Amniotic stem cell (primary cell): ENCODE data around the gene ITPKB.
"Not testable (repeated sequence)": the region's sequence is repeated elsewhere in the genome, so short reads cannot be mapped to it uniquely, and the experiment has no call there.

ENCODE experiments used
- DNase-seq: peaks from one replicate; lab custom pipeline; 2025; lab: John Stamatoyannopoulos, UW

The ITPKB gene

DNA sequence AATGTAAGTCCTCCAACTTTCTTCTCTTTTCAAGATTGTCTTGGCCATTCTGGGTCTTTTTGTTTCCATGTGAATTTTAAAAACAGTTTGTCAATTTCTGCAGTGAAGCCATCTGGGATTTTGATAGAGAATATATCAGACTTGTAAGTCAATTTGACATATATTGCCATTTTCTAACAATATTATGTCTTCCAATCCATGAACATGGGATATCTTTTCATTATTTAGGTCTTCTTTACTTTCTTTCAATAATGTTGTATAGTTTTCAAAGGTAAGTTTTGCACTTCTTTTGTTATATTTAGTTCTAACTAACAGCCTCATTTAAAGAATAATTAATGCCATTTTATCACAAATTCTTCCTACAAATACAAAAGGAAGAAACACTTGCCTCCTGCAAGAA is 117.1 kb downstream of the ITPKB start:
- no peak for DNase-seq

DNA sequence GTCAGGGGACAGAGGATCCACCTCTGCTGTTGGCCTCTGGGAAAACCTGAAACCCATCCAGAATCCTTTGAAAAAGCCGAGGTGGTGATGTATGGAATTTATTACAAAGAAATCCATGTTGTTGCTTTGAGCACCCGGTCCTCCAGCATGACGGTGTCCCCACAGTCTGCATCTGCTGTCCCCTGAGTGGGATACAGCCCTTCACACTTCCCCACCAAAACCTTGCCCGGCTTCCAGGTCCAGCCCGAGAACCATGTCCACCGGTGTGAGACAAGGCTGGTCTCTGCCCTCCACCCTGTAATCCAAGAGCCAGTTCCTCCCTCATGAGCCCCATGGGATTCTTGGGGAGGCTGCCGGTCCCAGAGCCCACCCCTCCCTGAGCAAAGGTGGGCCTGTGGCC is 120.1 kb downstream of the ITPKB start:
- no peak for DNase-seq

DNA sequence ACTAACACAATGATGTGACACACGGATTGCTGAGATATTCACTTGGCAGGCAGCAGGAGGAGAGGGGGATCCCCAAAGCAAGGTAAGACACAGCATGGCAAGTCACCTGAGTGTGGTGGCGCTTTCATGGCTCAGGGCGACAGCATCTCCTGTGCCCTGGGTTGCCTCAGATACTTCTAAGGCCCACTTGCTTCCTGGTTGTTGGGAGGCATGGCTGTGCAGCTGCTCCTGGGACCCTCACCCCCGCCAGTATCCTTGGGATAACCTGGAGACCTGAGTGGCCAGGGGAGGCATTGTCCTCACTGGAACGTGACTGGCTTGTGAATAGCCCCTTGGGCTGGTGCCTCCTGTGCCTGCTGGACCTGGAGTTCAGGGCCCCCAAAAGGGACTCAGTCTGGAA is 120.7 kb downstream of the ITPKB start:
- DNase-seq: no peak

DNA sequence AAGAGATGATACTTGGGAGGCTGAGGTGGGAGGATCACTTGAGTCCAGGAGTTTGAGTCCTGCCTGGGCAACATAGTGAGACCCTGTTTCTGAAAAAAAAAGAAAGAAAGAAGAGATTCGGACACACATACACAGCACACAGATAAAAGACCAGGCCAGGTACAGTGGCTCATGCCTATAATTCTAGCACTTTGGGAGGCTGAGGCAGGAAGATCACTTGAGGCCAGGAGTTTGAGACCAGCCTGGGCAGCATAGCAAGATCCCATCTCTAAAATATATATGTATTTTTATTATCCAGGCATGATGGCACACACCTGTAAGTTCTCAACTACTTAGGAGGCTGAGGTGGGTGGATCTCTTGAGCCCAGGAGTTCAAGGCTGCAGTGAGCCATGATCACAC is 121.4 kb downstream of the ITPKB start:
- DNase-seq: not testable (repeated sequence)

DNA sequence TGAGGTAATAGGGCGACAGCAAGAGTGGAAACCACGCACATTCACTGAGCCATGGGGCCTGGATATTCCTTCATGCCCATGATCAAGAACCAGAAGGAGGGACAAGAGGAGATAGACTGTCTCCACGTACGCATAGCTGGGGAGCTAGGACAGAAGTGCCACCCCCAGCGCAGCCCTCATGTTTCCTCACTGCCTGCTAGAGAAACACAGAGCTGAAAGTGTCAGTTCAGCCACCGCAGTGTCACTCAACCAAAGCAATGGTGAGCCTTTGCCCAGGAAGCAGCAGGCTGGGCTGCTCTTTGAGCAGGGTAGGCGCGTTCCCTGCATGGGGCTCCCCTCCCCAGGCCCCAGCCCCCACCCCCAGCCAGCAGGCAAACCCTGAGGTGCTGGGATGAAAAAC is 122.0 kb downstream of the ITPKB start:
- no peak for DNase-seq

DNA sequence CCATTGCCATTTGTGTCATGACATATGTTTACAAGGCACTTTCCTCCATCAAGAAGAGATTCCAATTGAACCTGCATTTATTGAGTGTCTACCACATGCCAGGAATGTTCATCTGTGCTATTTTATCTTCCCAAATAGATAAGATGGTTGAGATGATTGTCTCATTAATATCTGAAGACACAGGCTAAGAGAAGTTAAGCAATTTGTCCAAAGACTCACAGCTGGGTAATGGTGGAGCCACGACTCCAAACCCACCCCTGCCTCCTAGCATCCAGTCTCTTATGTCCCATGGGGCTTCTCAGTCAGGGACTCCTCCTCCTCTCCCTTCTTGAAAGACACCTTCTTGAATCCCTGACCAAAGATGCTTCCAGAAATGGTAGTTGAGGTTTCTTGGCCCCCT is 122.4 kb downstream of the ITPKB start:
- DNase-seq: no peak

DNA sequence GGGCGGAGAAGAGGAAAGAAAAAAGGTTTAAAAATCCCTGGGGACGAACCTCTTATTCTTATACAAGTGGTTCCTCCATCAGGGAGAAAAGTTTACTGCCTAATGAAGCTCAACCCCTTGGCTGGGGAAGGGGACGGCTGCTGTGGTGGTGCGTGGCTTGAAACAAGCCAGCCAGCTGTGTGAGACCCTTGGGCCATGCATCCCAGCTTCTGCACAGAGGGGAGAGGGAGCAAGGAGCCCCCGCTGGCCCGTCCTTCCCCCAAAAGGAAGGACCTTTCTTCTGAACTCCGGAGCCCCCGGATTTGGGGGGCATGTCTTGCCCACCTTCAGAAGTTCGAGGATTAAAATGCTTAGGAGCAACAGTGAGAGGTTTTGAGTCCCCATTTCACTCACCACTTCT is 123.2 kb downstream of the ITPKB start:
- no peak for DNase-seq

DNA sequence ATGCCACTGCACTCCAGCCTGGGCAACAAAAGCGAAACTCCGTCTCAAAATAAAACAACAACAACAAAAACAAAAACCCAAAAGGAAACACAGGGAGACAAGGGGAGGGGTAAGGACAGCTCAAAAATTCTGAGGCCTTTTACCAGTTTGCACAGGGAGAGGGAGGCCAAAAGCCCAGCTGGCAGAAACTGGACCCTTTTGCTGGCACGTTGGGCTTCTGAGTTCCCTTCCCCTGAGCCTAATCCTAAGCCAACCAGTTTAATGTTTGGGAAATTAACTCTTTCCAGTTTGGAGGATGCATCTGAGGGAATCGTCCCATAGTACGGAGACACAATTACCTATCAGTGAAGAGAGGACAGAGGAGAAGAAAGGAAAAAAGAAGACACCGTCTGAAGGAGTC is 127.1 kb downstream of the ITPKB start:
- not testable (repeated sequence) for DNase-seq

DNA sequence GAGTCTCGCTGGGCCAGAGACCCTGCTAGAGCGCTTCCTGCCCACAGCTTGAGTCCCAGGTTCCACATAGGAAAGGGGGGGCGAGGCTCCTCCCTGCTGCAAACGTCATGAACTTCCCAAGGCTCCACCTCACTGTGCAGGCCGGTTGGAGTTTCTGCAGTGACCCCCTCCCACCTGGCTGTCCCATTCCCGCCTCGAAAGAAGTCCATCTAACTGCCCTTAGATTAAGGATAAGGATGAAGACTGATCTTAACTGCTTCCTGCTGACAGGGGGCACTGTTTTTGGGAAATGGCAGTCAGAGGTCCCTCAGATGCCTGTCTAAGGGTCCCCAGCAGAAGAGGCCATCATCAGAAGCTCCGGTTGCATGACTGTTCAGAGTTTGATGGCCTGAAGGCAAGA is 127.8 kb downstream of the ITPKB start:
- no peak for DNase-seq

DNA sequence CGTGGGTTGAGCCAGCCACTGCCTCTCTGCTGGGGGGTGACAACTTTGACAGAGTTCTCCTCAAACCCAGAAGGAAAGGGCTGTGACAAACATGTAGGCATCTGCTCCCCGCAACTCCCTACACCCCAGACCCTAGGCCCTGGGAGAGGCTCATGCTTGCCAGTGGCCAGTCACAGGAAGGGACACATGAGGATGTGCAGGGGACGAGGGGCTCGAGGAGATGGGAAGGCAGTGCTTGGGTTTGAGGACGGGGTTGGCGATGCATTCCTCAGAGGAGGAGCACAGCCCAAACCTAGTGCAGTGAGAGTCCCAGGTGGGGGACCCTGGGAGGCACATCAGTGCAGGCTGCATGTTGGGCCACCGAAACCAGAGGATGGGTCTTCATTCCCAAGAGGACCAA is 128.4 kb downstream of the ITPKB start:
- DNase-seq: no peak

DNA sequence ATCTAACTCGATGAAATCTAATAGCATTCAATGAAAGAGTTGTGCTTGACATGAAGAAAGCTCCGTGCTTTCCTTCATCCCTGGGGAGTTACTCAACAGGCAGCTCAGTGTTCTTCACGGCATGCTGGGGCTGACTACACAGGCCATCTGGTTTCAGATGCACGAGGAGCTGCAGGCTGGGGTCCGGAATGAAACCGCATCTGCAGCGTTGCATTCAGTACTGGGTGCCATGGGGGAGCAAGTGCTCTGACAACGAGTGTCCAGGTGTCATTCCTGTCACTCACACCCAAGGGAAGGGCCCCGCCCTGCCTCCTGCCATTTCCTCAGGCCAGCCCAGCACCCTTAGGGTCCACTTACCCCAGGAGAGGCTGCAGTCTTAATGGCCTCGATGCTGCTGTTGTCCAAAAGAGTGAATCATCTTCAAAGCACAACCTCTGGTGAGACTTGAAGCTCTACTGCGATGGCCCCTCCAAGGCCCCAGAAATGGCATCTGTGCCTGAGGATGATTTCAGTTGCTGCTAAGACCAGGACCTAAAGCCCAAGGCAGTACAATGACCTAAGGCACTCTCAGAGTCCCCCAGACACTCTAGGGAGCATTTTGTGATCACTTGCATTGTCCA is 129.1 kb downstream of the ITPKB start:
- no peak for DNase-seq

DNA sequence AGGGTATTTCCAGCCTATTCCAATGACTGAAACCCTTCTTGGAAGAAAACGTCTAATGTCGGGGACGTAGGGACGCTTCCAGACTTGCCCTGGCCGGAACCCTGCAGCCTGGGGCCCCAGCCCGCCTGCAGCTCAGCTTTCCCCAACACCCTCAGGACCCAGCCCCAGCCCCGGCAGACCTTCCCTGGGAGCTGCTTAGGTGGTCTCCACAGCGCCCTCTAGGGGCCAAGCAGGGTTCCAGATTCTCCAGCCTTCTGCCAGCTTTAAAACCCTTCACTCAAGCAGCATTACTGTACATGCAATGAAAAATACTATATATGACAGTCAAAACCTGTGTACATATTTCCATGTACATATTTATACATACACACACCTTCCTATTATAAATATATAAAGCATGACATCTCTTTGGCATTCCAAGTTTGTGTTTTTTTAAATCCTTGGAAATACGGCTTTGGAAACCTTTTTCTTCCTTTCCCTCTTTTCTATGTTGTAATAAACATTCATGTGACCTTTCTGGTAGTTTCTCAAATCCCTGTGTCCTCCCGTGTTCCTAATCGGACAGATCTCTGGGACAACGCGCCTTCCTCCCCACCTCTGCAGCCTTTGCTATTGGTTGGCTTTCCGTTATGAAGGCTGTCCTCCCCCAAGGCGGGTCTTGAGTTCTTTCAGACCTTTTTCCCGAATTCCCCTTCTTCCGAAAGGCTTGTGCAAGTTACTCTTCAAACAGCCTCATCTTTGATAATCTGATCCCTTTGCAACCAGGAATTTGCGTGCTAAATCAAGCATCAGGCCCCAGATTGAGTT is 130.2 kb downstream of the ITPKB start:
- DNase-seq: no peak

DNA sequence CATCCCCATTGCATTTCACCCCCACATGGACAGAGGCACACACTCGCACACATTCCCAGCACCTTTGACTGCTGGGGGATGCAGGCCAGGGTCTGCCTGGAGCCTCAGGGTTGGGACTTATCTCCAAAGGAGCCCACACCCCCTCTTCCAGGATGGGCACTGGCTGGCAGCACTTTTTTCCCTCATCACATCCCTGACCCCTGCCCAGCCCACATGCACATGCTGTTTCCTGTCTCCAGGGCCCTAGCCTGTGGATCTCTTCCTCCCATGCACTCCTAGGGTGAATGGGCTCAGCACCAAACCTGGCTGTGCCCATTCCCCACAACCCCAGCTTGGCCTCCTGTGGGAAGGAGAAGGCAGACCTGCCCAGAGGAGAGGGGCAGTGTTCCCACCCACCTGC is 131.3 kb downstream of the ITPKB start:
- no peak for DNase-seq

DNA sequence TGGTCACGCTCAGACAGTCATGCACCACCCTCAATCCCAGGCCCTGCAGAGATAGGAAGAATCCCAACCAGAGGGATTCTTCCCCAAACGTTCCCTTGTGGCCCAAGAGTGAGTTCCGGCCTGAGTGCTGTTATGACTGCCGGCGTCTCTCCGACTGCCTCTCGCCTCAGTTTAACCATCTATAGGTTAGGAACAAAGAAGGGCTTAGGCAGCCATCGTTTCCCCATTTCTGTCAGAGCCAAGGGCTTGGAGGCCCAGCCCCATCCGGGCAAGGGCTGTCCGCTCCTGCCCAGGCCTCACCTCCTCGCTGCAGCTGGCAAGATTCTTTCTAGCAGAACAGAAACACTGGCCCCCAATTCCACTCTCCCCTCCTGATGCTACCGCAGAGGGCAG is 131.8 kb downstream of the ITPKB start:
- no peak for DNase-seq

DNA sequence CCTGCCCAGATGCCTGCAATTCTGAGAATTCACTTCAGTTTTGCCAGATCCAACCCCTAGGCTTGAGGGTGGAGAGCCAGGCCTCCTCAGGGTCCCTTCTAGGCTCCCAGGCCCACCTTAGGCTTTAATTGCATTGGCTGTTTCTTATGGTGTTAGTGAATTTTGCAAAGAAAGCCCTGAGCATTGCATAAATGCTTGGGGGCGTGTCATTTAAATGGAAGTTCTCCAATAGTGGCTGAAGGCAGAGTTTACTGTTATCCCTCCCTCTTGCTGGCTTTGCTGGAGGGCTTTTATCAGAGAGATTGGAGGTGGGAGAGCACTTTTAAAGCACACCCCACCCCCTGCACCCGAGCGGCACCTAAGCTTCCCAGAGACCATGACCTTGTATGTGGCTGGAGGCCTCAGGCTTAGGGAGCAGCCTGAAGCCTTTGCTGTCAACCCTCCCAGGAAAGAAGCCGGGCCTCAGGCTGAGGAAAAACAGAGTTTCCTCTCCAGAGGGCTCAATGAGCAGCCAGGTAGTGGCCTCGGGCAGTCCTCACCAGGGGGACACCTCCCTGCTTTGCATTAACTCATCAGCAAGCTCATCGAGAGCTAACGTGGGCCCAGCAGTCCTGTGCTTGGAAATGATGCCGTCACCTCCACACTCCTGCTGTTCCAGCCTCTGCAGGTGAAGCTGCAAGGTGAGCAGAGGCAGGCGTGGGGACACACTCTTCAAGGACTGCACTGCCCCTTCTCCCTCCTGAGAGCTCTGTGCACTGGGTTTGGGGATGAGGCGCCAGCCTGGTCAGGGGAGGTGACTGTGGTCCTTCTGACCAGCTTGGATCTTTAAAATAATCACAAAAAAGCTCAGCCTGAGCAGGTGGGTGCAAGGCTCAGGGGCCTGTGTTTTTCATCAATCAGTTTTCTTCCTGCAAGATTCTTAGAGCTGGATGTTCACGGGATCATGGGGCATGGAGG is 132.5 kb downstream of the ITPKB start:
- DNase-seq: no peak

DNA sequence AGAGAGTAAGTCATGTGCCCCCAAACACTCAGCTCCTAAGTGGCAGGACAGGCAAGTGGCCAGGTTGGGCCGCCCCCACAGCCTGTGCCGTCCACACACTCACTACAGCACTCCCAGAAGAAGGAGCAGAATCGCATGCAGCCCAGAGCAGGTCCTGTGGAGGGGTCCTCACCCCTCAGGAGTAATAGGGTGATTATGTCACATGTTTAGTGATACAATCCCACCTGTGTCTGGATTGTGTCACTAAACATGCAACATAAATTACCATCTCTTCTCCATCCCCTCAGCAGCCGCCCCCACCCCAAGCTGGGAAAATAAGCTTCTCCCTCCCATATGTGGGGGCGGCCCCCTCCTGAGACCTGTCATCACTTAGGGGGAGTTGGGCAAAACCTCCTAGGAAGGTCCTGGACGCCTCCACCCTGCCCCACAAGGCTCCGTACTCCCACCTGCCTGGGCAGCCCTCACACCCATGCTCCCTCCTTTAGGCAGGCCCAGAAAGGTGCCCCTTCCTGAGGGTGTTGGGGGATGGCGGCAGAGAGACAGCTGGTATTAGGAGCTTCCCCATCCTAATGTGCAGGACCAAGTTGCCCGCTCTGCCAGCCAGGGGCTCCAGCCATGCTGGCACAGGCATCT is 133.6 kb downstream of the ITPKB start:
- DNase-seq: no peak

DNA sequence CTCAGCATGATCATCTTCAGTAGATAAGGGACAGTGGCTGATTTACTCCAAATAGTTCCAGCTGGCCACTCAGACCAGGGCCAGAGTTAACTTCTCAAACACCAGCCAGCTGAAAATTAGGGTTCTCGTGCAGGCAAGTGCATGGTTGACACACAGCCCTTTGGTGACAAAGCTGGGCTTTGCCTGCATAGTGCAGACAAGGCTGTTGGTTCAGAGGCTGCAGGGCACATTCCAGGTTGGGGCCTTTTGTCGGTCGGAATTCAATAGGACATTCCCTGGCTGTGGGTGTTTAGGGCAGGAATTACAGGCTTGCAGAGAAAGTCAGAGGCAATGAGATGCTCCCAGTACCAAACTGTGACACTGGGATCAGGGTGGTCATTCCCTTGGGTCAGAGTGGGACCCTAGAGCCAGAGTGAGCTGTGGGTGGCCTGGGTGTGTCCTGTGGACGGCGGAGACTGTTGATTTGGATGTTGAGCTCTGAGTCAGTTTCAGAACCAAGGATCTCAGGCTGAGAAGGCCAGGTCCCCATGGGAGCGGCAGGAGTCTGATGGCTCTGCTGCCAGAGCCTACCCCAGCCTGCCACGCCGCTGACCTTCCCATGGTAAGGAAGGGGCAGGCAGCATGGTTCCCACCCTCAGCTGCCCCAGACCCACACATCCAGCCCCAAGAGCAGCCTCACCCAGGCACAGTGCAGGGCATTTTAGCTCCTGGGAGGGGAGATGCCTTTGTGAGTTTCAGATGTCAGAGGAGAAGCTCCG is 134.3 kb downstream of the ITPKB start:
- DNase-seq: no peak

DNA sequence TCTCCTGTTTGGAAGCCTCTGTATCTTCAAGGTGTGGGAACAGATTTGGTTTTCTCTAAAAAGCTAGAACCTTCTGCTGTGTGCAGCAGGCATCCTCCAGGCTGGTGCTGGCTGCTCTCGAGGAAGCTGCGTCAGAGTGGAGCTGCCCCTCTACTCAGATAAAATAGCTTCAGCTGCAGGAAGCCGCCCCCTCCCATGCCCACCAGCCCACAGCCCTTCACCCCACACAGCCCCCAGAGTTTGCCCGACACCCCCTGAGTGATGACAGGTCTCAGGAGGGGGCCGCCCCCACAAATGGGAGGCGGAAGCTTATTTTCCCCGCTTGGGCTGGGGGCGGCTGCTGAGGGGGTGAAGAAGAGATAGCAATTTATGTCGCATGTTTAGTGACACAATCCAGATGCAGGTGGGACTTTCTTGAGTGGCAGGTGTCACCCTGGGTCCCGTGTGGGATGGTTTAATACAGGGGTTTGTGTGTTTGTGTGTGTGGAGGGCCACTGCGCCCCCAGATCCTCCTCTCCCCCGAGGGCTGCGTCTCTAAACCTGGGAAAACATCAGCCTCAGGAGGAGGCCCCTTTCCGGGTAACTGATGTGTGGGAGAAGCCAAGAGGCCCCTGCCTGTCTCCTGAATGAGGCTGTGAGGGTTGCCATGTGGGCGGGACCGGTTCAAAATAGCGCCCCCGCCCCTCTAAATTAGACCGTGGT is 135.1 kb downstream of the ITPKB start:
- DNase-seq: no peak

DNA sequence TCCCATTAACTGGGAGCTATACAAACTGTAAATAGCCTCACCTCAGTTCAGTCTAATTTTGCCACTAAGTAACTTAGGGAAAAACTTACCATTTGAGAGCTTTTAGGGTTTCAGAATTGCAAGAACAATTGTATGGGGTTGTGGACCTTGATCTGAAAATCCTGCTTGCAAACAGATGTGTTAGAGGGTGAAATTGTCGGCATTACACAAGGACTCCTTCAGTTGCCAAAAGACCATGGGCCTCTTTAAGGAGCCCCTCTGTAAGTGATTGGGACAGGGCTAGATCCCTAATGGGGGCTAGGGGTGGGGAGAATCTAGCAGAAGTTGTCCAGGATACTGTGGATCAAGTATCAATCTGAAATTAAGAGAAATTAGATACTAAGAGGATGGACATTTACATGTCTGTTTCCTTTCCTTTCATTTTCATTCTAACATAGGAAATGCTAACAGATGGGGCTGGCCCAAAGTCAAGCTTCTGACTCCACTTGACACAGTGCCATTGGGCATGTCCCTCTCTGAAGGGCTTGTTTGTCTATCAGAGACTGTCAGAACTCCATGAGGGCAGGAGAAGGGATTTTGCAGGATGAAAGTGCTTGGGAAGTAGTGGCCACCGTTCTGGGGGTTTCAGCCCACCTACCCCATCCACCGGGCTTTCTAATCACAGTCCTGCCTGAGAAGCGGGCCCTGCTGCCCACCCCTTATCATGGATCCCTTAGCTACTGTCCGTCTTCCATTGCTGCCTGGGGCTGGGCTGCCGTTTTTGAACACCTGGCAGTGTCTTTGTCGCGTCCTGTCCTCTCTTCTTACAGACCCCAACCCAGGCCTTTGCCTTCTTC is 135.8 kb downstream of the ITPKB start:
- DNase-seq: no peak
